ENCODE results near the gene HSF5.

The HSF5 gene

GRCh38 chr17:58452738-58453137 lies 35.5 kb downstream of the HSF5 start:
- TF ChIP-seq PATZ1 (CRISPR knock-in tag; IDR thresholded peaks at IDR 0.05; ENCODE audit: borderline replicate concordance) (no peak), GLIS3 (CRISPR knock-in tag; IDR thresholded peaks at IDR 0.05) (no peak), ISL1 (CRISPR knock-in tag; IDR thresholded peaks at IDR 0.05) (no peak), ZFP30 (CRISPR knock-in tag; IDR thresholded peaks at IDR 0.05) (no peak), POU6F1 (CRISPR knock-in tag; IDR thresholded peaks at IDR 0.05; ENCODE audit: borderline replicate concordance, low read depth) (no peak), PPARA (CRISPR knock-in tag; IDR thresholded peaks at IDR 0.05; ENCODE audit: borderline replicate concordance) (no peak), ARNTL (CRISPR knock-in tag; IDR thresholded peaks at IDR 0.05; ENCODE audit: borderline replicate concordance, low read depth) (no peak), BACH2 (CRISPR knock-in tag; IDR thresholded peaks at IDR 0.05; ENCODE audit: borderline replicate concordance) (no peak), ESRRG (CRISPR knock-in tag; IDR thresholded peaks at IDR 0.05) (no peak), TCF4 (CRISPR knock-in tag; IDR thresholded peaks at IDR 0.05; ENCODE audit: borderline replicate concordance) (no peak), CSDC2 (CRISPR knock-in tag; IDR thresholded peaks at IDR 0.05) (no peak), ZNF8 (CRISPR knock-in tag; IDR thresholded peaks at IDR 0.05) (no peak), TSHZ2 (CRISPR knock-in tag; IDR thresholded peaks at IDR 0.05) (no peak), ZC3H10 (CRISPR knock-in tag; IDR thresholded peaks at IDR 0.05) (no peak)
- ATAC-seq = no peak

GRCh38 chr17:58447039-58447975 lies 40.9 kb downstream of the HSF5 start:
- TF ChIP-seq PATZ1 (CRISPR knock-in tag; IDR thresholded peaks at IDR 0.05; ENCODE audit: borderline replicate concordance) = no peak
- no peak for TF ChIP-seq GLIS3 (CRISPR knock-in tag; IDR thresholded peaks at IDR 0.05)
- no peak for TF ChIP-seq ZFP30 (CRISPR knock-in tag; IDR thresholded peaks at IDR 0.05)
- TF ChIP-seq ZNF8 (CRISPR knock-in tag; IDR thresholded peaks at IDR 0.05) = no peak
- no peak for TF ChIP-seq TOX (CRISPR knock-in tag; IDR thresholded peaks at IDR 0.05; ENCODE audit: borderline replicate concordance)
- TF ChIP-seq PPARA (CRISPR knock-in tag; IDR thresholded peaks at IDR 0.05; ENCODE audit: borderline replicate concordance) = no peak
- no peak for TF ChIP-seq BACH2 (CRISPR knock-in tag; IDR thresholded peaks at IDR 0.05; ENCODE audit: borderline replicate concordance)
- no peak for TF ChIP-seq OSR1 (CRISPR knock-in tag; IDR thresholded peaks at IDR 0.05)
- TF ChIP-seq ZNF565 (CRISPR knock-in tag; conservative IDR thresholded peaks at IDR 0.05; ENCODE audit: low read depth) = no peak
- no peak for TF ChIP-seq ARNTL (CRISPR knock-in tag; IDR thresholded peaks at IDR 0.05; ENCODE audit: borderline replicate concordance, low read depth)
- TF ChIP-seq ZC3H10 (CRISPR knock-in tag; IDR thresholded peaks at IDR 0.05) = no peak
- no peak for TF ChIP-seq POU6F1 (CRISPR knock-in tag; IDR thresholded peaks at IDR 0.05; ENCODE audit: borderline replicate concordance, low read depth)
- no peak for TF ChIP-seq RARB (CRISPR knock-in tag; IDR thresholded peaks at IDR 0.05)
- TF ChIP-seq ESRRG (CRISPR knock-in tag; IDR thresholded peaks at IDR 0.05) = no peak
- TF ChIP-seq TSHZ2 (CRISPR knock-in tag; IDR thresholded peaks at IDR 0.05) = no peak
- TF ChIP-seq CSRNP3 (CRISPR knock-in tag; IDR thresholded peaks at IDR 0.05) = no peak
- no peak for TF ChIP-seq SNAI2 (CRISPR knock-in tag; IDR thresholded peaks at IDR 0.05)
- no peak for TF ChIP-seq TCF4 (CRISPR knock-in tag; IDR thresholded peaks at IDR 0.05; ENCODE audit: borderline replicate concordance)
- TF ChIP-seq ISL1 (CRISPR knock-in tag; IDR thresholded peaks at IDR 0.05) = no peak
- no peak for TF ChIP-seq ZFP3 (CRISPR knock-in tag; IDR thresholded peaks at IDR 0.05)
- ATAC-seq = peak; percentile 100
